ENCODE results near the gene NDUFS6.
A peak's percentile ranks its signal among the peaks of the same experiment; 100 is the strongest.

The NDUFS6 gene

GRCh38 chr5:1762121-1762882 is 38.9 kb upstream of the NDUFS6 start:
- no peak for TF ChIP-seq CTCF (IDR thresholded peaks at IDR 0.05; ENCODE audit: insufficient read depth, missing control alignments)
- DNase-seq (ENCODE audit: insufficient read length, low spot score) (no peak), FAIRE-seq (no peak)

- DNase-seq (ENCODE audit: insufficient read length, low spot score) (no peak), FAIRE-seq (no peak)
- TF ChIP-seq CTCF (IDR thresholded peaks at IDR 0.05; ENCODE audit: insufficient read depth, missing control alignments), result no peak
Observed at GRCh38 chr5:1762883-1763547, 38.2 kb upstream of the NDUFS6 start.

- FAIRE-seq (no peak), DNase-seq (ENCODE audit: insufficient read length, low spot score) (no peak)
- peak; percentile 31 for TF ChIP-seq CTCF (IDR thresholded peaks at IDR 0.05; ENCODE audit: insufficient read depth, missing control alignments)
Observed at GRCh38 chr5:1763548-1763911, 37.7 kb upstream of the NDUFS6 start.

GRCh38 chr5:1763960-1764605 is 37.1 kb upstream of the NDUFS6 start:
- DNase-seq (ENCODE audit: insufficient read length, low spot score) (no peak), FAIRE-seq (no peak)
- no peak for TF ChIP-seq CTCF (IDR thresholded peaks at IDR 0.05; ENCODE audit: insufficient read depth, missing control alignments)

- DNase-seq (ENCODE audit: insufficient read length, low spot score) (no peak), FAIRE-seq (no peak)
- TF ChIP-seq CTCF (IDR thresholded peaks at IDR 0.05; ENCODE audit: insufficient read depth, missing control alignments), result no peak
Observed at GRCh38 chr5:1764606-1764960, 36.6 kb upstream of the NDUFS6 start.

- DNase-seq (ENCODE audit: insufficient read length, low spot score) (no peak), FAIRE-seq (no peak)
- TF ChIP-seq CTCF (IDR thresholded peaks at IDR 0.05; ENCODE audit: insufficient read depth, missing control alignments), result no peak
Observed at GRCh38 chr5:1765141-1765879, 35.9 kb upstream of the NDUFS6 start.

All from D721Med (cell line).